IMR-90 (cell line): ENCODE data around the gene FMN1. TPM values are rescaled to one million over a fixed set of nuclear protein-coding genes. Genes with fewer than 3 reads are reported as not detected.

ENCODE experiments used
- ATAC-seq: fragments of 200-7000 bp; cut with Tn5 transposase; 2 replicates; pipeline ENCODE4 v1.9.1; 2020; ENCODE audit warnings: low read depth, mild to moderate bottlenecking, moderate library complexity
- BruUV-seq: library from RNA; stranded (reverse); fragments of 400-500 nt; replicated peaks from 2 replicates; lab custom pipeline; 2021; lab: Mats Ljungman, UMichigan
- CTCF ChIA-PET: fragments of 300-600 bp; formaldehyde crosslinking; extraction: SDS; loops from one replicate; lab custom pipeline; 2021; ENCODE audit warnings: antibody characterized with exemption; lab: Yijun Ruan, JAX
- POLR2A ChIA-PET: fragments of 300-600 bp; sonication (Branson Sonifier 250); formaldehyde crosslinking; loops from one replicate; lab custom pipeline; 2022; ENCODE audit warnings: antibody characterized with exemption; ENCODE audit not compliant: unreplicated experiment; lab: Charles Lee
- DNase-seq: peaks from one replicate; pipeline ENCODE4 v3.0.0; 2013
- H2AFZ ChIP-seq: replicated peaks from 2 replicates; pipeline ENCODE3; 2013; ENCODE audit warnings: low read length, mild to moderate bottlenecking; ENCODE audit not compliant: poor library complexity
- H2AK5ac ChIP-seq: 2 replicates; pipeline ENCODE4 v1.6.1; 2013; ENCODE audit warnings: low read depth, low read length, inconsistent platforms
- H2AK9ac ChIP-seq: replicated peaks from 2 replicates; pipeline ENCODE3; 2013; ENCODE audit warnings: mild to moderate bottlenecking, low read depth, low read length, moderate library complexity; ENCODE audit not compliant: poor library complexity
- H2BK120ac ChIP-seq: 2 replicates; pipeline ENCODE4 v1.6.1; 2013; ENCODE audit warnings: low read depth, low read length, inconsistent platforms
- H2BK15ac ChIP-seq: 3 replicates; pipeline ENCODE4 v1.6.1; 2013; ENCODE audit warnings: low read depth, low read length, inconsistent platforms
- H2BK20ac ChIP-seq: 2 replicates; pipeline ENCODE4 v1.6.1; 2013; ENCODE audit warnings: low read depth, mild to moderate bottlenecking, inconsistent platforms, low read length, moderate library complexity
- H2BK5ac ChIP-seq: 2 replicates; pipeline ENCODE4 v1.6.1; 2013; ENCODE audit warnings: mild to moderate bottlenecking, low read depth, low read length, inconsistent platforms; ENCODE audit not compliant: poor library complexity, severe bottlenecking
- H3K14ac ChIP-seq: replicated peaks from 2 replicates; pipeline ENCODE4 v1.6.1; 2013; ENCODE audit warnings: low read depth, low read length, inconsistent platforms
- H3K18ac ChIP-seq: 2 replicates; pipeline ENCODE4 v1.6.1; 2013; ENCODE audit warnings: low read depth, low read length, control low read depth
- H3K23ac ChIP-seq: 2 replicates; pipeline ENCODE4 v1.6.1; 2013; ENCODE audit warnings: low read depth, low read length, inconsistent platforms
- H3K27ac ChIP-seq: 2 replicates; pipeline ENCODE4 v1.5.1; 2013; ENCODE audit warnings: mild to moderate bottlenecking, control low read depth, low read length; ENCODE audit not compliant: insufficient read depth
- H3K27me3 ChIP-seq: 2 replicates; pipeline ENCODE4 v1.6.1; 2013; ENCODE audit warnings: low read length; ENCODE audit not compliant: control insufficient read depth, insufficient read depth
- H3K36me3 ChIP-seq: 2 replicates; pipeline ENCODE4 v1.6.1; 2013; ENCODE audit warnings: low read length, mixed read lengths; ENCODE audit not compliant: control insufficient read depth, insufficient read depth
- H3K4ac ChIP-seq: 2 replicates; pipeline ENCODE4 v1.6.1; 2013; ENCODE audit warnings: low read depth, low read length, inconsistent platforms
- H3K4me1 ChIP-seq: 2 replicates; pipeline ENCODE4 v1.6.1; 2013; ENCODE audit warnings: low read length, mixed read lengths; ENCODE audit not compliant: control insufficient read depth, insufficient read depth
- H3K4me2 ChIP-seq: 2 replicates; pipeline ENCODE4 v1.6.1; 2013; ENCODE audit warnings: low read depth, mild to moderate bottlenecking, control low read depth, low read length, moderate library complexity
- H3K4me3 ChIP-seq: 2 replicates; pipeline ENCODE4 v1.5.1; 2013; ENCODE audit warnings: low read depth, mild to moderate bottlenecking, control low read depth, low read length, moderate library complexity; ENCODE audit not compliant: insufficient read depth
- H3K56ac ChIP-seq: 2 replicates; pipeline ENCODE4 v1.6.1; 2013; ENCODE audit warnings: low read length, inconsistent platforms; ENCODE audit not compliant: insufficient read depth; ENCODE audit errors: extremely low read depth
- H3K79me1 ChIP-seq, 2 experiments: 2 replicates each; pipeline ENCODE4 v1.6.1; 2013; ENCODE audit warnings: low read length in 2 of 2, inconsistent platforms in 1 of 2, low read depth in 1 of 2
- H3K9ac ChIP-seq: 2 replicates; pipeline ENCODE4 v1.6.1; 2013; ENCODE audit warnings: low read depth, low read length, control low read depth
- H3K9me1 ChIP-seq: 2 replicates; pipeline ENCODE4 v1.6.1; 2013; ENCODE audit warnings: low read length, inconsistent platforms; ENCODE audit not compliant: insufficient read depth
- H3K9me3 ChIP-seq: 2 replicates; pipeline ENCODE4 v1.6.1; 2013; ENCODE audit warnings: low read length; ENCODE audit not compliant: control insufficient read depth, insufficient read depth
- H4K20me1 ChIP-seq: 2 replicates; pipeline ENCODE4 v1.6.1; 2013; ENCODE audit warnings: low read length, inconsistent platforms; ENCODE audit not compliant: insufficient read depth
- H4K5ac ChIP-seq: 2 replicates; pipeline ENCODE4 v1.6.1; 2013; ENCODE audit warnings: mild to moderate bottlenecking, low read depth, low read length, control low read depth
- H4K8ac ChIP-seq, 2 experiments: 2 replicates each; pipeline ENCODE4 v1.6.1; 2013; ENCODE audit warnings: low read depth in 2 of 2, low read length in 2 of 2, control low read depth in 1 of 2, inconsistent platforms in 1 of 2
- H4K91ac ChIP-seq: 2 replicates; pipeline ENCODE4 v1.6.1; 2013; ENCODE audit warnings: low read depth, low read length, inconsistent platforms; ENCODE audit not compliant: insufficient read depth
- CEBPB ChIP-seq: IDR thresholded peaks from 2 replicates; pipeline ENCODE4 v1.6.1; 2012; ENCODE audit warnings: low read depth, low read length, improper control_type of control experiment
- ELK1 ChIP-seq: fragments of 150-350 bp; IDR thresholded peaks from 2 replicates; pipeline ENCODE4 v1.6.1; 2016; ENCODE audit warnings: low read depth, mild to moderate bottlenecking, low read length, moderate library complexity, borderline replicate concordance
- FOS ChIP-seq: fragments of 150-350 bp; IDR thresholded peaks from 2 replicates; pipeline ENCODE4 v1.6.1; 2016; ENCODE audit warnings: low read depth, low read length
- MAFK ChIP-seq: IDR thresholded peaks from 2 replicates; pipeline ENCODE4 v1.6.1; 2012; ENCODE audit warnings: low read depth, low read length, improper control_type of control experiment
- MAZ ChIP-seq: IDR thresholded peaks from 2 replicates; pipeline ENCODE4 v1.6.1; 2012; ENCODE audit warnings: low read depth, mild to moderate bottlenecking, low read length, improper control_type of control experiment, moderate library complexity, borderline replicate concordance
- NFE2L2 ChIP-seq: fragments of 150-350 bp; IDR thresholded peaks from 2 replicates; pipeline ENCODE4 v1.6.1; 2016; ENCODE audit warnings: low read depth, mild to moderate bottlenecking, low read length
- POLR2A ChIP-seq: IDR thresholded peaks from 2 replicates; pipeline ENCODE4 v1.6.1; 2012; ENCODE audit warnings: mild to moderate bottlenecking, low read depth, low read length
- RCOR1 ChIP-seq: IDR thresholded peaks from 2 replicates; pipeline ENCODE4 v1.6.1; 2012; ENCODE audit warnings: mild to moderate bottlenecking, low read length, improper control_type of control experiment; ENCODE audit not compliant: insufficient replicate concordance
- SMC3 ChIP-seq: fragments of 150-350 bp; IDR thresholded peaks from 2 replicates; pipeline ENCODE4 v1.6.1; 2016; ENCODE audit warnings: low read depth, mild to moderate bottlenecking, antibody characterized with exemption, low read length, moderate library complexity
- USF2 ChIP-seq: fragments of 150-350 bp; IDR thresholded peaks from 2 replicates; pipeline ENCODE4 v1.6.1; 2017; ENCODE audit warnings: mild to moderate bottlenecking, antibody characterized with exemption, low read length, low read depth
- WGBS, 2 experiments: methylation state at CpG; one replicate each; pipeline versions ENCODE4 v1.1.5 to v1.1.7; 2013; ENCODE audit warnings: missing lambda C conversion rate in 2 of 2; ENCODE audit not compliant: insufficient read length in 1 of 2; ENCODE audit errors: extremely low coverage in 2 of 2; 5-methylcytosine and 5-hydroxymethylcytosine counted together
- dilution Hi-C: fragments of 300-500 bp; cut with HindIII; formaldehyde crosslinking; loops from one replicate; pipeline ENCODE4 v1.14.3; 2018; ENCODE audit warnings: low sequenced_read_pairs; ENCODE audit not compliant: unreplicated experiment
- in situ Hi-C: fragments of 300-500 bp; cut with MboI; formaldehyde crosslinking; loops from 3 replicates; pipeline ENCODE4 v1.14.3; 2019; ENCODE audit warnings: low sequenced_read_pairs, inconsistent platforms, mixed read lengths
- intact Hi-C: fragments of 100-400 bp; cut with micrococcal nuclease; formaldehyde crosslinking; loops from 2 replicates; pipeline ENCODE4 v1.10.0; 2022
- polyA plus RNA-seq, 3 experiments: library from polyadenylated mRNA; depleted of rRNA; stranded (reverse); fragments of >200 nt; gene quantifications; 2 replicates each; pipeline ENCODE4 v1.2.3, GENCODE V29; 2012; ENCODE audit warnings: low replicate concordance in 1 of 3
- total RNA-seq: library from RNA; depleted of rRNA; stranded (reverse); fragments of >200 nt; gene quantifications from 2 replicates; pipeline ENCODE4 v1.2.3, GENCODE V29; 2012

The FMN1 gene
- total and polyA plus RNA-seq, 2 of the 4 experiments (the other 2 are of a cell fraction), result 7.3 to 17.6 TPM

DNA sequence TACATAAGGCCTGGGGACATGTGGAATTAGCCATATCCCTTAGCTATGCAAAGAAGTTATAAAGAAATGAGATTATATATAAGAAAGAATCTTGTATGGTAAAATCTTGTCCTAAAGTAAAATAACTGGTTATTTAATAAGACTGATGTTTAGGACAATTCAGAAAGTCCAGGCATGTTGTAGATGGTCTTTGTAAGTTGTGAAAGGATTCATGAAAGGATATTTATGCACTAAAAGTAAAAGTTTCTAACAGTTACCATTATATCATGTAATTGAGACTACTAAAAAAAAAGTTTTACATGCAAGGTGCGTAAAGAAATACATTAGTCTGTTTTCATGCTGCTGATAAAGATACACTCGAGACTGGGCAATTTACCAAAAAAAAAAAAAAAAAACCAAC, 146.3 kb downstream of the FMN1 start:
- H3K9ac ChIP-seq, result no peak overlapping the region
- in situ Hi-C loops (no loop called here), dilution Hi-C loops (no loop called here), intact Hi-C loops (no loop called here)
- no peak overlapping the region for H3K4ac ChIP-seq
- no peak overlapping the region for H4K8ac ChIP-seq
- no peak overlapping the region for H3K14ac ChIP-seq
- TF ChIP-seq SMC3, result no peak
- no peak for TF ChIP-seq POLR2A
- no peak for TF ChIP-seq USF2
- TF ChIP-seq FOS, result no peak
- TF ChIP-seq ELK1, result no peak
- no peak for TF ChIP-seq MAFK
- TF ChIP-seq CEBPB, result no peak
- TF ChIP-seq NFE2L2, result no peak
- TF ChIP-seq MAZ, result no peak
- no peak for TF ChIP-seq RCOR1
- H3K4me2 ChIP-seq, result no peak overlapping the region
- 0 out of 2 replicates have a peak, but pooled peaks cover 10% of the 10 kb centered on the region for H3K9me1 ChIP-seq
- H2BK5ac ChIP-seq, result no peak overlapping the region
- no TSS peak for BruUV-seq
- no peak overlapping the region for H3K4me3 ChIP-seq
- H2BK120ac ChIP-seq, result no peak overlapping the region
- no peak overlapping the region for H4K5ac ChIP-seq
- H2AK5ac ChIP-seq, result no peak overlapping the region
- no peak for DNase-seq
- peaks cover 5% of the 10 kb centered on the region; the same call in 1 of the 2 replicates for H3K4me1 ChIP-seq
- no peak overlapping the region for H2BK15ac ChIP-seq
- ATAC-seq, result no peak
- H3K23ac ChIP-seq, result no peak overlapping the region
- H3K9me3 ChIP-seq, result peaks cover 6% of the 10 kb centered on the region; the same call in 1 of the 2 replicates
- H4K91ac ChIP-seq, result no peak overlapping the region
- H2AFZ ChIP-seq, result no peak overlapping the region
- peaks cover 10% of the 10 kb centered on the region; the same call in 1 of the 2 replicates for H3K36me3 ChIP-seq
- no peak overlapping the region for H2BK20ac ChIP-seq
- no peaks in the 10 kb centered on the region for H3K27me3 ChIP-seq
- no peak overlapping the region for H3K27ac ChIP-seq
- CTCF ChIA-PET, result no interaction called here
- peaks cover 37 to 77% of the 10 kb centered on the region in 2 experiments for H3K79me1 ChIP-seq
- no peak overlapping the region for H2AK9ac ChIP-seq
- POLR2A ChIA-PET, result no interaction called here
- H3K56ac ChIP-seq, result no peak overlapping the region
- H4K20me1 ChIP-seq, result peaks cover 46% of the 10 kb centered on the region; the same call in 1 of the 2 replicates
- no CpG with 5 or more reads among the region's 2 CpGs for WGBS, 2 experiments
- no peak overlapping the region for H3K18ac ChIP-seq
